ENCODE results near the gene CRIP1. TPM values are rescaled to one million over a fixed set of nuclear protein-coding genes. Genes with fewer than 3 reads are reported as not detected.

Gene CRIP1
- total RNA-seq, 1 donor from 2014 or later = 5.1 TPM

GRCh38 chr14:105474483-105475268, 12.0 kb upstream of the CRIP1 start, which contains the start of gene CRIP2:
CRIP2 (plus strand) TSS chr14:105474821; CDS start chr14:105474863, 42 bp downstream.
- H3K36me3 Mint-ChIP-seq (ENCODE audit: insufficient read depth) = peaks cover 1% of the 10 kb centered on the region
- TF ChIP-seq CTCF (IDR thresholded peaks at IDR 0.05; ENCODE audit: unreplicated experiment) = no peak
- H3K27ac Mint-ChIP-seq = no peak within 1 kb of the TSS
- H3K27me3 Mint-ChIP-seq = peaks cover 11% of the 10 kb centered on the region
- no peaks in the 10 kb centered on the region for H3K9me3 Mint-ChIP-seq (ENCODE audit: low read depth)
- H3K4me3 Mint-ChIP-seq (ENCODE audit: low read depth) = peak within 1 kb of the TSS; percentile 64
- no peaks in the 10 kb centered on the region for H3K4me1 Mint-ChIP-seq (ENCODE audit: low read depth)
- peak; percentile 53 for DNase-seq (ENCODE audit: low spot score, unreplicated experiment)

- H3K4me1 Mint-ChIP-seq (ENCODE audit: low read depth) = no peaks in the 10 kb centered on the region
Measured at GRCh38 chr14:105475269-105476096, 11.2 kb upstream of the CRIP1 start.

GRCh38 chr14:105476097-105476830, 10.4 kb upstream of the CRIP1 start:
- TF ChIP-seq CTCF (IDR thresholded peaks at IDR 0.05; ENCODE audit: unreplicated experiment) = no peak
- peaks cover 18% of the 10 kb centered on the region for H3K27me3 Mint-ChIP-seq
- H3K4me1 Mint-ChIP-seq (ENCODE audit: low read depth) = peaks cover 2% of the 10 kb centered on the region
- no peaks in the 10 kb centered on the region for H3K9me3 Mint-ChIP-seq (ENCODE audit: low read depth)
- H3K4me3 Mint-ChIP-seq (ENCODE audit: low read depth) = peak overlapping the region; percentile 64
- H3K27ac Mint-ChIP-seq = no peak overlapping the region
- H3K36me3 Mint-ChIP-seq (ENCODE audit: insufficient read depth) = peaks cover 3% of the 10 kb centered on the region
- no peak for DNase-seq (ENCODE audit: low spot score, unreplicated experiment)

More at GRCh38 chr14:105475269-105476096, 11.2 kb upstream of the CRIP1 start:
- Mint-ChIP-seq H3K36me3 (ENCODE audit: insufficient read depth) (peaks cover 3% of the 10 kb centered on the region), H3K9me3 (ENCODE audit: low read depth) (no peaks in the 10 kb centered on the region), H3K4me3 (ENCODE audit: low read depth) (peak overlapping the region; percentile 64), H3K27ac (no peak overlapping the region), H3K27me3 (peaks cover 18% of the 10 kb centered on the region)
- no peak for DNase-seq (ENCODE audit: low spot score, unreplicated experiment)
- TF ChIP-seq CTCF (IDR thresholded peaks at IDR 0.05; ENCODE audit: unreplicated experiment) = no peak

GRCh38 chr14:105476831-105477659, 9.6 kb upstream of the CRIP1 start:
- H3K27ac Mint-ChIP-seq = no peak overlapping the region

More at GRCh38 chr14:105476831-105477659, 9.6 kb upstream of the CRIP1 start:
- Mint-ChIP-seq H3K4me1 (ENCODE audit: low read depth) (peaks cover 6% of the 10 kb centered on the region), H3K4me3 (ENCODE audit: low read depth) (no peak overlapping the region), H3K36me3 (ENCODE audit: insufficient read depth) (peaks cover 3% of the 10 kb centered on the region), H3K27me3 (peaks cover 22% of the 10 kb centered on the region), H3K9me3 (ENCODE audit: low read depth) (no peaks in the 10 kb centered on the region)
- no peak for TF ChIP-seq CTCF (IDR thresholded peaks at IDR 0.05; ENCODE audit: unreplicated experiment)
- DNase-seq (ENCODE audit: low spot score, unreplicated experiment) = no peak

Data from progenitor cell of endocrine pancreas (in vitro differentiated cells).